ENCODE results near the gene C1QTNF5.

The C1QTNF5 gene

GRCh38 chr11:119373059-119373920 is 32.6 kb upstream of the C1QTNF5 start:
- no peak for DNase-seq (ENCODE audit: low read depth in 1 of 2, low spot score in 1 of 2)
- TF ChIP-seq, protein P1, sequence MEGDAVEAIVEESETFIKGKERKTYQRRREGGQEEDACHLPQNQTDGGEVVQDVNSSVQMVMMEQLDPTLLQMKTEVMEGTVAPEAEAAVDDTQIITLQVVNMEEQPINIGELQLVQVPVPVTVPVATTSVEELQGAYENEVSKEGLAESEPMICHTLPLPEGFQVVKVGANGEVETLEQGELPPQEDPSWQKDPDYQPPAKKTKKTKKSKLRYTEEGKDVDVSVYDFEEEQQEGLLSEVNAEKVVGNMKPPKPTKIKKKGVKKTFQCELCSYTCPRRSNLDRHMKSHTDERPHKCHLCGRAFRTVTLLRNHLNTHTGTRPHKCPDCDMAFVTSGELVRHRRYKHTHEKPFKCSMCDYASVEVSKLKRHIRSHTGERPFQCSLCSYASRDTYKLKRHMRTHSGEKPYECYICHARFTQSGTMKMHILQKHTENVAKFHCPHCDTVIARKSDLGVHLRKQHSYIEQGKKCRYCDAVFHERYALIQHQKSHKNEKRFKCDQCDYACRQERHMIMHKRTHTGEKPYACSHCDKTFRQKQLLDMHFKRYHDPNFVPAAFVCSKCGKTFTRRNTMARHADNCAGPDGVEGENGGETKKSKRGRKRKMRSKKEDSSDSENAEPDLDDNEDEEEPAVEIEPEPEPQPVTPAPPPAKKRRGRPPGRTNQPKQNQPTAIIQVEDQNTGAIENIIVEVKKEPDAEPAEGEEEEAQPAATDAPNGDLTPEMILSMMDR (IDR thresholded peaks at IDR 0.05; ENCODE audit: insufficient read depth, low read length): no peak
- no peak for TF ChIP-seq GABPA (IDR thresholded peaks at IDR 0.05; ENCODE audit: low read depth)
- no peak for TF ChIP-seq SPI1 (IDR thresholded peaks at IDR 0.05; ENCODE audit: borderline replicate concordance, low read depth)
- TF ChIP-seq REST (IDR thresholded peaks at IDR 0.05; ENCODE audit: insufficient replicate concordance, low read depth): no peak
- TF ChIP-seq POLR2AphosphoS5 (IDR thresholded peaks at IDR 0.05; ENCODE audit: low read depth): no peak
- peaks cover 2% of the 10 kb centered on the region for H3K27me3 ChIP-seq (ENCODE audit: insufficient read depth, poor library complexity, severe bottlenecking)
- H3K4me3 ChIP-seq (replicated peaks; ENCODE audit: insufficient read depth, low read length): no peak overlapping the region
- H3K27ac ChIP-seq (replicated peaks): no peak overlapping the region

- peaks cover 2% of the 10 kb centered on the region for H3K27me3 ChIP-seq (ENCODE audit: insufficient read depth, poor library complexity, severe bottlenecking)
- no peak overlapping the region for H3K27ac ChIP-seq (replicated peaks)
- TF ChIP-seq SPI1 (IDR thresholded peaks at IDR 0.05; ENCODE audit: borderline replicate concordance, low read depth) (no peak), GABPA (IDR thresholded peaks at IDR 0.05; ENCODE audit: low read depth) (no peak), POLR2AphosphoS5 (IDR thresholded peaks at IDR 0.05; ENCODE audit: low read depth) (no peak), REST (IDR thresholded peaks at IDR 0.05; ENCODE audit: insufficient replicate concordance, low read depth) (no peak)
- TF ChIP-seq, protein P1 (IDR thresholded peaks at IDR 0.05; ENCODE audit: insufficient read depth, low read length): no peak
- no peak for DNase-seq (ENCODE audit: low read depth in 1 of 2, low spot score in 1 of 2)
- no peak overlapping the region for H3K4me3 ChIP-seq (replicated peaks; ENCODE audit: insufficient read depth, low read length)
Observed at GRCh38 chr11:119372260-119373058, 31.8 kb upstream of the C1QTNF5 start.

DNA sequence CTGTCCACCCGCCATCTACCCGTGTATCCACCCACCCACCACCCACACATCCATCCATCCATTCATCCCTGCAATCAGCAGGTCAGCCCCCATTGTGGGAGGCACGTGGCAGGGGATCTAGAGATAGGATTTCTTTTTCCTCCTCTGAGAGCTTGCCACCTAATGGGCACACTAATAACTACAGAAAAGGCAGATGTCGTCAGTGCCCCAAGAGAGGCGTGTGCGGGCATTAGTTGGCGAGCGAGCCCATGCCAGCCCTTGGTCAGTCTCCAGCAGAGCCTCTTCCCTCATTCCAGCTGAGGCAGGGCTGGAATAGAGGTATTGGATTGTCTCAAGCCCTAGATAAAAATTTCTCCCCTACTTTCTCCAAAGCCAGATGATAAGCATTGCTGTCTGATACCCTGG is 31.1 kb upstream of the C1QTNF5 start:
- DNase-seq (ENCODE audit: low read depth in 1 of 2, low spot score in 1 of 2): no peak
- TF ChIP-seq, protein P1 (IDR thresholded peaks at IDR 0.05; ENCODE audit: insufficient read depth, low read length): peak; percentile 23
- no peak for TF ChIP-seq GABPA (IDR thresholded peaks at IDR 0.05; ENCODE audit: low read depth)
- no peak overlapping the region for H3K27ac ChIP-seq (replicated peaks)

More for the DNA sequence above, 31.1 kb upstream of the C1QTNF5 start:
- Histone ChIP-seq H3K4me3 (replicated peaks; ENCODE audit: insufficient read depth, low read length) (no peak overlapping the region), H3K27me3 (ENCODE audit: insufficient read depth, poor library complexity, severe bottlenecking) (peaks cover 2% of the 10 kb centered on the region)

Data from HL-60 (cell line).